ENCODE measurements around the gene CLEC11A.
"Not testable (repeated sequence)": the region's sequence is repeated elsewhere in the genome, so short reads cannot be mapped to it uniquely, and the experiment has no call there.

- TF ChIP-seq CTCF, POLR2A, POLR2AphosphoS5 (IDR thresholded peaks at IDR 0.05): not testable (repeated sequence)
These were observed 47.0 kb downstream of the CLEC11A start, which contains the start of gene GPR32 for GRCh38 chr19:50770164-50770563.

Measured in upper lobe of left lung (tissue), 4 donors.